HUES48 (cell line): ENCODE measurements around the gene CACNA1S.

Source experiments
- H3K27ac ChIP-seq: one replicate; pipeline ENCODE4 v1.7.0; 2013; ENCODE audit warnings: low read depth, low read length, inconsistent platforms
- H3K27me3 ChIP-seq: 2 replicates; pipeline ENCODE4 v1.6.1; 2013; ENCODE audit warnings: mild to moderate bottlenecking, low read length; ENCODE audit not compliant: control insufficient read depth, insufficient read depth
- H3K36me3 ChIP-seq: 2 replicates; pipeline ENCODE4 v1.6.1; 2013; ENCODE audit warnings: low read length; ENCODE audit not compliant: control insufficient read depth, insufficient read depth
- H3K4me1 ChIP-seq: 2 replicates; pipeline ENCODE4 v1.6.1; 2013; ENCODE audit warnings: mild to moderate bottlenecking, low read length; ENCODE audit not compliant: control insufficient read depth, insufficient read depth
- H3K4me3 ChIP-seq: 2 replicates; pipeline ENCODE4 v1.5.1; 2013; ENCODE audit warnings: mild to moderate bottlenecking, low read depth, low read length
- H3K9ac ChIP-seq: 2 replicates; pipeline ENCODE4 v1.6.1; 2013; ENCODE audit warnings: mild to moderate bottlenecking, low read depth, low read length, moderate library complexity
- H3K9me3 ChIP-seq: 2 replicates; pipeline ENCODE4 v1.6.1; 2013; ENCODE audit warnings: low read length; ENCODE audit not compliant: control insufficient read depth, insufficient read depth

The CACNA1S gene

DNA sequence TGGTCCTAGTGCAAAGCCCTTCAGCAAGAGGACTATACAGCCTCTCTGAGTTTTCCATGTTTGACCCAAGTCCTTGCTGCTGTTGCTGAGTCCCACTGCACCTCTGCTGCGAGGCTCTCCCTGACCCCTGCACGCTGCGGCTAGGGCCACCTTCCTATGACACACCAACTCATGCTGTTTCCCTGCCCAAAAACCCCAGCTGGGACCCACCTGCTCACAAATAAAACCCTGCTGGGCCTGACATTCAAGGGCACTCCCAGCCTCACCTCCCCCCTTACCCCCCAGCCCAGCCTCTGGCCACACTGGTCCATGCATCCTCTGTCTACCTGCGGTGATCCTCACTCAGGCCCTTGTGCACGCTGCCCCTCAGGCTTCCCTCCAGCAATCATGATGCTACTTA, 27.1 kb upstream of the CACNA1S start:
- Histone ChIP-seq H3K27me3 (no peaks in the 10 kb centered on the region), H3K4me1 (no peaks in the 10 kb centered on the region), H3K4me3 (no peak overlapping the region), H3K9ac (no peak overlapping the region), H3K36me3 (peaks cover 96% of the 10 kb centered on the region), H3K27ac (no peak overlapping the region), H3K9me3 (no peaks in the 10 kb centered on the region)

- Histone ChIP-seq H3K27me3 (no peaks in the 10 kb centered on the region), H3K4me3 (no peak overlapping the region), H3K4me1 (no peaks in the 10 kb centered on the region), H3K9me3 (no peaks in the 10 kb centered on the region), H3K27ac (no peak overlapping the region), H3K36me3 (peaks cover 90% of the 10 kb centered on the region), H3K9ac (no peak overlapping the region)
Observed at GRCh38 chr1:201138311-201138840, 26.1 kb upstream of the CACNA1S start.

DNA sequence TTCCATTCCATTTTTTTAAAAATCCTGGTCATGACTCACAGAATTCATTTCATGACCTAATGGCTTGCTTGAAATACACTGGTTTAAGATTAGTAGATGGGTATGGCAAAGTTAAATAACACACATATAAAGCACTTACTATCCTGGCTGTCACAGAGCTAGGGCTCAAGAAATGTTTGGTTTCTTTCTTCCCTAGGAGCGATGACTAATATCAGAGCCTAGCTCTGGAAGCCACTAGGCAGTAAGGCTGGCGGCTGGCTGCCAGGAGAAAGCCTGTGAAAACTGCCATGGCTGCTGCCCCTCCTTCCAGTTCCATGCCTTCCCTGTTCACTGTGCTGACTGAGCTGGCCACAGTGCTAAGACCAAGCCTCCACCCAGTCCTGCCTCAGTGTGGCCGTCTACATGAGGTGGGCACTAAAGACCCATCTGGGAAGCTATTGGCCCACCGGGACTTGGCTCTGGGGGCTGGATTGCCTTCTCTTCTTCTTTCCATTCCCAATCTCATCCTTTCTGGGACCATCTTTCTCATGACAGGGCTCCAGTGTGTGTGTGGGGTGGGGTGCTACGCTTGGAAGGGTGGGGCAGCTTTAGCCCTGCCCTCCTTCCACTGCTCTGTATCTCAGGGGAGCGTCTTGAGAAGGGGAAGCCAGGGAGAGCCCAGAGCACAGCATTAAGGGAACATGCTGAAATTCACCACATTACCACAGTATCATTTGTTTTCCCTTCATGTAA, 25.5 kb upstream of the CACNA1S start:
- H3K36me3 ChIP-seq: peaks cover 84% of the 10 kb centered on the region
- no peaks in the 10 kb centered on the region for H3K4me1 ChIP-seq
- no peak overlapping the region for H3K4me3 ChIP-seq
- H3K9ac ChIP-seq: no peak overlapping the region
- H3K27ac ChIP-seq: no peak overlapping the region
- H3K9me3 ChIP-seq: no peaks in the 10 kb centered on the region
- H3K27me3 ChIP-seq: no peaks in the 10 kb centered on the region

- H3K27me3 ChIP-seq: no peaks in the 10 kb centered on the region
- peaks cover 76% of the 10 kb centered on the region for H3K36me3 ChIP-seq
- no peak overlapping the region for H3K9ac ChIP-seq
- no peak overlapping the region for H3K4me3 ChIP-seq
- no peak overlapping the region for H3K27ac ChIP-seq
- no peaks in the 10 kb centered on the region for H3K4me1 ChIP-seq
- H3K9me3 ChIP-seq: no peaks in the 10 kb centered on the region
Observed at GRCh38 chr1:201137024-201137392, 24.8 kb upstream of the CACNA1S start.

DNA sequence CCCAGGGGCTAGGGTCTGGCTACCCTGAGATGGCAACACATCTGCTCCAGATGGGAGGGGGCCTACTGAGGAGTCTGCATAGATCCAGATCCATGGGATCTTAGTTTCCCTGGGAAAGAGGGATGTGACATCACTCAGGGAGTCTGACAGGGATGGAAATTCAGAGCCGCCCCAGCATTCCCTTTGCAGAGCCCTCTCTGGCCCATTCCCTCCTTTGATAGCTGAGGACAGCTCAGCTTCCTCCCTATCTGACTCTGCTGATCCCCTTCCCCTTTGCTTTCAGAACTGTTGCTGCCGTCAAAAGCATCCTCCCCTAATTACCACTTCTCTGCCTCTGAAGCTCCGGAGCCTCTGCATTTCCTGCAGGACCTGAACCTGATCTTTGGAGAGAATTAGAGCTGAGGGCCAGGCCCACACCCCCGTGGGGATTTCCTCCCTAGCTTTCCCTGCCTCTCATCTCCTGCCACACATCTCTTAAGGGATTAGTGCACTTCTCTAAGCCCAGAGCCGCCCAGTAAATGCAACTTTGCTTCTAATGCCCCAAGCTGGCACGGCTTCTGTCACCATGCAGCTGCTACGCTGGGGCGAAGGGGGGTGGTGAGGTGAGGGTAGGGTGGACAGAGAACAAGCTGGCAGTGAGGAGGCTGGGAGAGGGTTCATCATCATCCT, 24.3 kb upstream of the CACNA1S start:
- Histone ChIP-seq H3K9me3 (no peaks in the 10 kb centered on the region), H3K4me1 (no peaks in the 10 kb centered on the region), H3K36me3 (peaks cover 71% of the 10 kb centered on the region), H3K9ac (no peak overlapping the region), H3K4me3 (no peak overlapping the region), H3K27me3 (no peaks in the 10 kb centered on the region), H3K27ac (no peak overlapping the region)

DNA sequence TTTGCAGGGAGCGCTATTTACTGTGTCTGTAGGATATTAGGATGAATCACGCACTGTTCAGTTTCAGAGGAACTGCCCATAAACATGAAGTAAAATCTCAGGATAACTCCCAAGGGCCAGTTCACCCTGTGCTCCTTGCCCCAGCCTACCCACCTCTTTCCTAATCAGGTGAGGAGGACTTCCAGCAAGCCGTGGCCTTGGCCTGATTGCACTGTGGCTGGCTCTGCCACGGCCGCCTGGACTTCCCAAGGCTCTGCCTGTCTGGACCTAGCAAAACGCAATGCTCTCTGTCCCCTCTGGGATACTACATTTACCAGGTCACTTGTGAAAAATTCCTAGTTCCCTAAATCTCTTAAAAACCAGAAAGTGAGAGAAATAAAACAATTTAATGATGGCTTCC, 22.2 kb upstream of the CACNA1S start:
- H3K4me3 ChIP-seq: no peak overlapping the region
- H3K4me1 ChIP-seq: no peaks in the 10 kb centered on the region
- no peak overlapping the region for H3K27ac ChIP-seq
- H3K9ac ChIP-seq: no peak overlapping the region
- no peaks in the 10 kb centered on the region for H3K9me3 ChIP-seq
- H3K36me3 ChIP-seq: peaks cover 50% of the 10 kb centered on the region
- H3K27me3 ChIP-seq: no peaks in the 10 kb centered on the region

DNA sequence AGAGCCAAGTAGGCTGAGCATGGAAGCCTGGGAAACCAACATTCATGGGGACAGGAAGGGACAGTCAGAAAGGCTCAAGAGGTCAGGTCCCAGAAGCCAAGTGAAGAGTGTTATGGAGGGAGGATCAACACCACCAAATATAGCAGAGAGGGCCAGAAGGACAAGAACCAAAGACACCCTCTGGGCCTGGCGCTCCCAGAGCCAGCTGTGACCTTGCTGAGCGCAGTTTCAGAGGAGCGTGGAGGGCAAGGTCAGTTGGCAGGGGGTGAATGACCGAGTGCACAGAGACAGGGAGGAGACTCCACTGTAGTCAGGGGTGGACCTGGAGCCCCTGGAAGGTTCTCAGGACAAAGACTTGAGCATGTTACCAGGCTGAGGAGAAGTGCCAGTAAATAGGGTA, 19.2 kb upstream of the CACNA1S start:
- H3K27me3 ChIP-seq: no peaks in the 10 kb centered on the region
- no peaks in the 10 kb centered on the region for H3K9me3 ChIP-seq
- H3K9ac ChIP-seq: no peak overlapping the region
- peaks cover 9% of the 10 kb centered on the region for H3K4me1 ChIP-seq
- peaks cover 21% of the 10 kb centered on the region for H3K36me3 ChIP-seq
- no peak overlapping the region for H3K4me3 ChIP-seq
- no peak overlapping the region for H3K27ac ChIP-seq

- Histone ChIP-seq H3K4me3 (no peak overlapping the region), H3K9me3 (no peaks in the 10 kb centered on the region), H3K27me3 (peaks cover 8% of the 10 kb centered on the region; the same call in 1 of the 2 replicates), H3K4me1 (peaks cover 9% of the 10 kb centered on the region), H3K36me3 (no peaks in the 10 kb centered on the region), H3K9ac (no peak overlapping the region), H3K27ac (no peak overlapping the region)
Observed at GRCh38 chr1:201128962-201129361, 16.7 kb upstream of the CACNA1S start.

DNA sequence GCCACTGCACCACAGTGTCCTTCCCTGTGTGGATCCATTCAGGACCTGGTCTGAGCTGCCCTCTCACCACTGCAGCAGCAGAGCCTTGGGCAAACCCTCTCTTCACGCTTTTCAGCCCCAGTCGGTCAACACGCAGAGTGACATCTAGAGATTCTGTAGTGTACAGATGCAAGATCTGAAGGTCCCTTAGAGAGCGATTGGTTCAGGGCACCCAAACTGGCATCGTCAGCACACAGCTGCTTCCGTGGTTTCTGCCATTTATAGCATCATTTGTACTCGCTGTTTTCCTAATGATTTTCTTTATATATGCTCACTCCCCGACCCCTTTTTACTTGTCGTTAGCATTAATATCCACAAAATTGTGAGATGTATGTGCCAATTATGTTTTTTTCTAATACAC, 16.2 kb upstream of the CACNA1S start:
- Histone ChIP-seq H3K36me3 (no peaks in the 10 kb centered on the region), H3K4me1 (peaks cover 9% of the 10 kb centered on the region), H3K4me3 (no peak overlapping the region), H3K27ac (no peak overlapping the region), H3K9ac (no peak overlapping the region), H3K27me3 (peaks cover 8% of the 10 kb centered on the region; the same call in 1 of the 2 replicates), H3K9me3 (no peaks in the 10 kb centered on the region)

DNA sequence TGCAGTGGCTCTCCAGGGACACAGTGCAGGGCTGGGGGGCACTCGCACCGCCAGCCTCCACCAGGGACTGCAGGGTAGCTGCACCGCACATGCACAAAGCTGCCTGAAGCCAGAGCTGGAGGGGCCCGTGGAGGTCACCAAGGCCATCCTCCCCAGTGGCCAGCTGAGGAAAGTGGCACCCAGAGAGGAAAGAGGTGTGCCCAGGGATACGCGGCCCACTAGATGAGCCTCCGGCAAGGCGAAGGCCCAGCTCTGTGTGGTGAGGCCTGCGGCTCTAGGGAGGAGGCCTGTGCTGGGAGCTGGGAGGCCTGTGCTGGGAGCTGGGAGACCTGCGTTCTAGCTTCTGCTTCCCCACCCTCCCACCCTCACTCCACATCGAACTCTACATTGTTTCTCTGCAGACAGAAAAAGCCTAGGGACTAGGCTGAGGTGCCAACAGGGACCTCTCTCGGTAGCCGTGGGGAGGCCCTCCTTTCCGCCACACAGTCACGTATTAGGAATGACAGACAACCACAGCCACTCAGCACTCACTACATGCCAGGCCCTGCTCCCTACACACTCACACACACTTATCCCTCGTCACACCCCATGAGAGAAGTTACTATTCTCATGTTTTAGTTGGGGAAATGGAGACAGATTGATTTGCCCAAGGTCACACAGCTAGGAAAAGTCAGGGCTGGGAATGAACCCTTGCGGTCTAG, 15.7 kb upstream of the CACNA1S start:
- H3K36me3 ChIP-seq: no peaks in the 10 kb centered on the region
- H3K9ac ChIP-seq: no peak overlapping the region
- H3K27ac ChIP-seq: no peak overlapping the region
- H3K27me3 ChIP-seq: peaks cover 8% of the 10 kb centered on the region; the same call in 1 of the 2 replicates
- no peaks in the 10 kb centered on the region for H3K9me3 ChIP-seq
- peaks cover 9% of the 10 kb centered on the region for H3K4me1 ChIP-seq
- no peak overlapping the region for H3K4me3 ChIP-seq
